HG03060 (cell line): ENCODE measurements around the gene SRMS.
"Not testable (repeated sequence)": the region's sequence is repeated elsewhere in the genome, so short reads cannot be mapped to it uniquely, and the experiment has no call there.

Experiments used
- ATAC-seq: cut with Tn5 transposase; IDR thresholded peaks from one replicate; pipeline ENCODE4 v1.9.1; 2021; ENCODE audit warnings: low read depth, moderate number of reproducible peaks; ENCODE audit not compliant: unreplicated experiment

The SRMS gene

GRCh38 chr20:63566395-63567135 is 19.0 kb upstream of the SRMS start:
- no peak for ATAC-seq

GRCh38 chr20:63565699-63566335 is 18.3 kb upstream of the SRMS start:
- ATAC-seq, result no peak

- ATAC-seq, result no peak
Measured at GRCh38 chr20:63565021-63565698, 17.6 kb upstream of the SRMS start.

- ATAC-seq, result no peak
Measured at GRCh38 chr20:63564036-63564810, 16.7 kb upstream of the SRMS start.

GRCh38 chr20:63563225-63563935 is 15.8 kb upstream of the SRMS start:
- no peak for ATAC-seq

- ATAC-seq, result no peak
Measured at GRCh38 chr20:63562461-63563224, 15.1 kb upstream of the SRMS start.

- no peak for ATAC-seq
Measured at GRCh38 chr20:63561624-63562396, 14.3 kb upstream of the SRMS start.

GRCh38 chr20:63560856-63561609 is 13.5 kb upstream of the SRMS start:
- ATAC-seq, result no peak

GRCh38 chr20:63560333-63560805 is 12.8 kb upstream of the SRMS start:
- ATAC-seq, result no peak

GRCh38 chr20:63559485-63560332 is 12.2 kb upstream of the SRMS start:
- ATAC-seq, result not testable (repeated sequence)

- no peak for ATAC-seq
Measured at GRCh38 chr20:63558804-63559484, 11.4 kb upstream of the SRMS start.

- no peak for ATAC-seq
Measured at GRCh38 chr20:63557481-63557891, 9.9 kb upstream of the SRMS start.

- ATAC-seq, result no peak
Measured at GRCh38 chr20:63556873-63557478, 9.4 kb upstream of the SRMS start.

- no peak for ATAC-seq
Measured at GRCh38 chr20:63555661-63556381, 8.3 kb upstream of the SRMS start.
